ENCODE measurements around the gene APOB. TPM values are rescaled to one million over a fixed set of nuclear protein-coding genes. Genes with fewer than 3 reads are reported as not detected.

The APOB gene
- polyA plus RNA-seq, 2 of the 4 experiments (the other 2 are of a cell fraction), result under 0.01 TPM; not detected in 1

GRCh38 chr2:21010813-21011439, 32.9 kb downstream of the APOB start:
- no peaks in the 10 kb centered on the region for H3K4me1 ChIP-seq
- no peak overlapping the region for H3K4me3 ChIP-seq
- ATAC-seq (no peak), FAIRE-seq (no peak), DNase-seq (ENCODE audit: low read depth in 1 of 2, low spot score in 1 of 2) (no peak)
- ChIA-PET CTCF (interaction anchor here (0.6 to 2.7 kb wide), 3 partner anchors 11 to 350 kb away, joined by 3 to 15 read pairs (median 4); no protein-coding TSS in a partner anchor), POLR2A (no interaction called here)
- TF ChIP-seq KDM1A (IDR thresholded peaks at IDR 0.05; ENCODE audit: low read depth) (no peak), RFX5 (IDR thresholded peaks at IDR 0.05) (no peak), REST (IDR thresholded peaks at IDR 0.05) (no peak), HOXB5 (CRISPR knock-in tag; IDR thresholded peaks at IDR 0.05) (no peak), POLR2AphosphoS2 (conservative IDR thresholded peaks at IDR 0.05; ENCODE audit: low read length) (no peak), EHMT2 (IDR thresholded peaks at IDR 0.05; ENCODE audit: low read depth) (no peak), CHD4 (IDR thresholded peaks at IDR 0.05; ENCODE audit: borderline replicate concordance) (no peak), HEYL (CRISPR knock-in tag; IDR thresholded peaks at IDR 0.05) (no peak), FOSL2 (IDR thresholded peaks at IDR 0.05) (no peak), FOSL2 (CRISPR knock-in tag; IDR thresholded peaks at IDR 0.05) (no peak), CEBPB (IDR thresholded peaks at IDR 0.05) (no peak), ZFP36 (IDR thresholded peaks at IDR 0.05; ENCODE audit: borderline replicate concordance, partially characterized antibody) (no peak), ELK1 (IDR thresholded peaks at IDR 0.05; ENCODE audit: low read depth, low read length) (no peak)
- TF ChIP-seq, protein P1, sequence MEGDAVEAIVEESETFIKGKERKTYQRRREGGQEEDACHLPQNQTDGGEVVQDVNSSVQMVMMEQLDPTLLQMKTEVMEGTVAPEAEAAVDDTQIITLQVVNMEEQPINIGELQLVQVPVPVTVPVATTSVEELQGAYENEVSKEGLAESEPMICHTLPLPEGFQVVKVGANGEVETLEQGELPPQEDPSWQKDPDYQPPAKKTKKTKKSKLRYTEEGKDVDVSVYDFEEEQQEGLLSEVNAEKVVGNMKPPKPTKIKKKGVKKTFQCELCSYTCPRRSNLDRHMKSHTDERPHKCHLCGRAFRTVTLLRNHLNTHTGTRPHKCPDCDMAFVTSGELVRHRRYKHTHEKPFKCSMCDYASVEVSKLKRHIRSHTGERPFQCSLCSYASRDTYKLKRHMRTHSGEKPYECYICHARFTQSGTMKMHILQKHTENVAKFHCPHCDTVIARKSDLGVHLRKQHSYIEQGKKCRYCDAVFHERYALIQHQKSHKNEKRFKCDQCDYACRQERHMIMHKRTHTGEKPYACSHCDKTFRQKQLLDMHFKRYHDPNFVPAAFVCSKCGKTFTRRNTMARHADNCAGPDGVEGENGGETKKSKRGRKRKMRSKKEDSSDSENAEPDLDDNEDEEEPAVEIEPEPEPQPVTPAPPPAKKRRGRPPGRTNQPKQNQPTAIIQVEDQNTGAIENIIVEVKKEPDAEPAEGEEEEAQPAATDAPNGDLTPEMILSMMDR (IDR thresholded peaks at IDR 0.05), result no peak
- TF ChIP-seq, protein P2, sequence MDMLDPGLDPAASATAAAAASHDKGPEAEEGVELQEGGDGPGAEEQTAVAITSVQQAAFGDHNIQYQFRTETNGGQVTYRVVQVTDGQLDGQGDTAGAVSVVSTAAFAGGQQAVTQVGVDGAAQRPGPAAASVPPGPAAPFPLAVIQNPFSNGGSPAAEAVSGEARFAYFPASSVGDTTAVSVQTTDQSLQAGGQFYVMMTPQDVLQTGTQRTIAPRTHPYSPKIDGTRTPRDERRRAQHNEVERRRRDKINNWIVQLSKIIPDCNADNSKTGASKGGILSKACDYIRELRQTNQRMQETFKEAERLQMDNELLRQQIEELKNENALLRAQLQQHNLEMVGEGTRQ (IDR thresholded peaks at IDR 0.05), result no peak
- no peak overlapping the region for H3K4me2 ChIP-seq
- H3K9me3 ChIP-seq, result no peaks in the 10 kb centered on the region
- 7% methylated on average over 10 of the region's 10 CpGs for WGBS (ENCODE audit: missing lambda C conversion rate)
- H3K27ac ChIP-seq, result no peak overlapping the region

GRCh38 chr2:21009662-21010225, 34.1 kb downstream of the APOB start:
- CTCF ChIA-PET, result interaction anchor here (1.6 to 2.7 kb wide), 2 partner anchors 33 to 349 kb away, joined by 4 to 15 read pairs; no protein-coding TSS in a partner anchor

More at GRCh38 chr2:21009662-21010225, 34.1 kb downstream of the APOB start:
- Histone ChIP-seq H3K27ac (no peak overlapping the region), H3K4me2 (no peak overlapping the region), H3K4me3 (no peak overlapping the region), H3K4me1 (no peaks in the 10 kb centered on the region), H3K9me3 (no peaks in the 10 kb centered on the region)
- no peak for DNase-seq (ENCODE audit: low read depth in 1 of 2, low spot score in 1 of 2)
- TF ChIP-seq EHMT2 (IDR thresholded peaks at IDR 0.05; ENCODE audit: low read depth), result no peak
- TF ChIP-seq NR3C1 (IDR thresholded peaks at IDR 0.05), result no peak
- no peak for TF ChIP-seq JUN (IDR thresholded peaks at IDR 0.05)
- TF ChIP-seq CHD2 (IDR thresholded peaks at IDR 0.05; ENCODE audit: low read length, partially characterized antibody), result no peak
- no peak for TF ChIP-seq HOXB5 (CRISPR knock-in tag; IDR thresholded peaks at IDR 0.05)
- TF ChIP-seq FOSB (CRISPR knock-in tag; IDR thresholded peaks at IDR 0.05), result no peak
- TF ChIP-seq PHF8 (IDR thresholded peaks at IDR 0.05; ENCODE audit: borderline replicate concordance, low read depth), result no peak
- no peak for TF ChIP-seq HOXB13 (CRISPR knock-in tag; IDR thresholded peaks at IDR 0.05; ENCODE audit: low read depth)
- 1% methylated on average over 2 of the region's 2 CpGs for WGBS (ENCODE audit: missing lambda C conversion rate)
- ATAC-seq, result no peak
- POLR2A ChIA-PET, result no interaction called here
- FAIRE-seq, result no peak

Data from A549 (cell line).